ENCODE data around the gene CCDC186. TPM values are rescaled to one million over a fixed set of nuclear protein-coding genes. Genes with fewer than 3 reads are reported as not detected.

Gene CCDC186
- total and polyA plus RNA-seq, 2 of the 13 experiments (the other 11 are each of a cell fraction or from before 2014, with no cell fraction given), result 4.2 to 11.8 TPM

- TF ChIP-seq ZNF761 (CRISPR knock-in tag; conservative IDR thresholded peaks at IDR 0.05), result no peak
- TF ChIP-seq SYNCRIP (IDR thresholded peaks at IDR 0.05; ENCODE audit: insufficient read depth, low read depth, low read length), result no peak
- no peak for TF ChIP-seq CEBPG (CRISPR knock-in tag; IDR thresholded peaks at IDR 0.05)
- TF ChIP-seq HMGXB3 (CRISPR knock-in tag; IDR thresholded peaks at IDR 0.05; ENCODE audit: borderline replicate concordance), result no peak
- no peak for TF ChIP-seq ZNF451 (CRISPR knock-in tag; IDR thresholded peaks at IDR 0.05)
- TF ChIP-seq HNRNPLL (IDR thresholded peaks at IDR 0.05; ENCODE audit: low read depth, low read length, poor library complexity, severe bottlenecking), result no peak
- no peak for TF ChIP-seq POLR2AphosphoS5 (IDR thresholded peaks at IDR 0.05; ENCODE audit: low read depth, low read length)
- ChIA-PET CTCF (ENCODE audit: low intra/inter-chr PET ratio, low total read pairs) (no interaction called here), POLR2A (no interaction called here)
- no peak overlapping the region for H3K27ac ChIP-seq (ENCODE audit: extremely low read length, insufficient read depth, low read length)
- peaks cover 0 to 30% of the 10 kb centered on the region in 2 experiments; a peak in 1 of 5 replicates for H3K27me3 ChIP-seq (ENCODE audit: control insufficient read depth in 1 of 2, insufficient read depth in 2 of 2, low read length in 2 of 2)
- no peaks in the 10 kb centered on the region for H3K79me2 ChIP-seq (ENCODE audit: insufficient read depth, low read length)
- 11% methylated on average over 3 of the region's 3 CpGs for WGBS (ENCODE audit: low lambda C conversion rate)
- H3K4me2 ChIP-seq (ENCODE audit: low read depth, low read length), result no peak overlapping the region
- H3K9me3 ChIP-seq (ENCODE audit: low read length), result no peaks in the 10 kb centered on the region
- no peak for FAIRE-seq
- no peak overlapping the region for H3K4me3 ChIP-seq (replicated peaks in 1 of 3; ENCODE audit: insufficient read depth in 1 of 3, low read depth in 2 of 3, low read length in 3 of 3)
- no peak overlapping the region for H2AFZ ChIP-seq (ENCODE audit: low read length)
- no TSS peak for BruUV-seq (replicated peaks)
- H3K9ac ChIP-seq (ENCODE audit: insufficient read depth, low read depth, low read length), result no peak overlapping the region
- no peaks in the 10 kb centered on the region for H4K20me1 ChIP-seq (ENCODE audit: insufficient read depth, low read length)
- intact Hi-C loops (cut with micrococcal nuclease; ENCODE audit: unreplicated experiment) (no loop called here), in situ Hi-C loops (cut with HindIII; ENCODE audit: extremely low pct_ligation_motif_present, low pct_unique_long_range_greater_than_20kb) (no loop called here)
- ATAC-seq, result no peak
- H3K36me3 ChIP-seq (replicated peaks in 1 of 2; ENCODE audit: control insufficient read depth in 1 of 2, insufficient read depth in 2 of 2, low read length in 2 of 2), result no peaks in the 10 kb centered on the region
- no peak for DNase-seq (ENCODE audit: low spot score)
- H3K4me1 ChIP-seq (ENCODE audit: insufficient read depth, low read length), result no peaks in the 10 kb centered on the region
These were observed 28.8 kb upstream of the CCDC186 start for GRCh38 chr10:114202812-114203211.

Data from HepG2 (cell line).